Activated CD8-positive, alpha-beta memory T cell treated with anti-CD3 and anti-CD28 coated beads for 48 hours (primary cell): ENCODE measurements around the gene SLC35B1.
"Not testable (repeated sequence)": the region's sequence is repeated elsewhere in the genome, so short reads cannot be mapped to it uniquely, and the experiment has no call there.

Source experiments
- DNase-seq, 3 experiments: peaks; one replicate each; pipeline ENCODE4 v3.0.0-alpha.2; 2020; ENCODE audit warnings: low read depth in 2 of 3, low spot score in 2 of 3

SLC35B1 gene

GRCh38 chr17:49734515-49735490, 27.0 kb upstream of the SLC35B1 start:
- DNase-seq, result no peak

- DNase-seq, result no peak
Measured at GRCh38 chr17:49731435-49731831, 23.7 kb upstream of the SLC35B1 start.

GRCh38 chr17:49730785-49731434, 23.1 kb upstream of the SLC35B1 start:
- DNase-seq, result no peak

GRCh38 chr17:49730078-49730784, 22.5 kb upstream of the SLC35B1 start:
- DNase-seq, result no peak

GRCh38 chr17:49729069-49729468, 21.3 kb upstream of the SLC35B1 start:
- DNase-seq, result no peak

GRCh38 chr17:49728425-49728824, 20.7 kb upstream of the SLC35B1 start:
- no peak for DNase-seq

- DNase-seq, result no peak
Measured at GRCh38 chr17:49727380-49727779, 19.6 kb upstream of the SLC35B1 start.

GRCh38 chr17:49725452-49726130, 17.8 kb upstream of the SLC35B1 start:
- no peak for DNase-seq

- DNase-seq, result not testable (repeated sequence)
Measured at GRCh38 chr17:49724552-49724951, 16.8 kb upstream of the SLC35B1 start.

GRCh38 chr17:49723423-49723822, 15.7 kb upstream of the SLC35B1 start:
- DNase-seq, result no peak

- no peak for DNase-seq
Measured at GRCh38 chr17:49722066-49722465, 14.3 kb upstream of the SLC35B1 start.

- DNase-seq, result no peak
Measured at GRCh38 chr17:49717371-49717861, 9.7 kb upstream of the SLC35B1 start.

- no peak for DNase-seq
Measured at GRCh38 chr17:49716668-49717364, 9.1 kb upstream of the SLC35B1 start.

GRCh38 chr17:49715717-49716279, 8.0 kb upstream of the SLC35B1 start:
- DNase-seq, result no peak

- DNase-seq, result no peak
Measured at GRCh38 chr17:49715216-49715615, 7.5 kb upstream of the SLC35B1 start.

- DNase-seq, result no peak
Measured at GRCh38 chr17:49708515-49709183, 885 bp upstream of the SLC35B1 start.

- no peak for DNase-seq
Measured at GRCh38 chr17:49707246-49707607, 537 bp downstream of the SLC35B1 start.

- DNase-seq, result no peak
Measured at GRCh38 chr17:49705254-49705653, 2.5 kb downstream of the SLC35B1 start.

GRCh38 chr17:49703557-49704277, 4.0 kb downstream of the SLC35B1 start:
- DNase-seq, result no peak
